GM23248 (cell line): Measurements from ENCODE around the gene METRNL. TPM values are rescaled to one million over a fixed set of nuclear protein-coding genes. Genes with fewer than 3 reads are reported as not detected.
A peak's percentile ranks its signal among the peaks of the same experiment; 100 is the strongest.
"Not testable (repeated sequence)": the region's sequence is repeated elsewhere in the genome, so short reads cannot be mapped to it uniquely, and the experiment has no call there.

Source experiments
- DNase-seq: peaks from one replicate; pipeline ENCODE4 v3.0.0-alpha.2; 2015
- H2AFZ ChIP-seq: fragments of 200-600 bp; sonication (generic); 2 replicates; pipeline ENCODE4 v1.6.1; 2016; ENCODE audit warnings: antibody characterized with exemption
- H3F3A ChIP-seq: fragments of 200-600 bp; sonication (generic); 2 replicates; pipeline ENCODE4 v1.6.1; 2016; ENCODE audit warnings: mild to moderate bottlenecking, antibody characterized with exemption, mixed run types; ENCODE audit not compliant: insufficient read depth
- H3K27ac ChIP-seq: fragments of 200-600 bp; sonication (generic); 2 replicates; pipeline ENCODE4 v1.5.1; 2016; ENCODE audit warnings: mild to moderate bottlenecking
- H3K27me3 ChIP-seq: fragments of 200-600 bp; sonication (generic); replicated peaks from 2 replicates; pipeline ENCODE4 v1.6.1; 2016; ENCODE audit warnings: mild to moderate bottlenecking; ENCODE audit not compliant: insufficient read depth
- H3K36me3 ChIP-seq: fragments of 200-600 bp; sonication (generic); 2 replicates; pipeline ENCODE4 v1.6.1; 2016; ENCODE audit warnings: low read depth, mild to moderate bottlenecking
- H3K4me1 ChIP-seq: fragments of 200-600 bp; sonication (generic); 2 replicates; pipeline ENCODE4 v1.6.1; 2016; ENCODE audit warnings: mild to moderate bottlenecking; ENCODE audit not compliant: insufficient read depth
- H3K4me2 ChIP-seq: fragments of 200-600 bp; sonication (generic); one replicate; pipeline ENCODE4 v1.6.1; 2016; ENCODE audit warnings: mild to moderate bottlenecking; ENCODE audit not compliant: unreplicated experiment
- H3K4me3 ChIP-seq: fragments of 200-600 bp; sonication (generic); 2 replicates; pipeline ENCODE4 v1.5.1; 2016; ENCODE audit warnings: mild to moderate bottlenecking
- H3K79me2 ChIP-seq: fragments of 200-600 bp; sonication (generic); 2 replicates; pipeline ENCODE4 v1.6.1; 2016; ENCODE audit warnings: mild to moderate bottlenecking; ENCODE audit not compliant: insufficient read depth
- H3K9ac ChIP-seq: fragments of 200-600 bp; sonication (generic); 2 replicates; pipeline ENCODE4 v1.6.1; 2016; ENCODE audit warnings: mild to moderate bottlenecking
- H3K9me2 ChIP-seq: fragments of 200-600 bp; sonication (generic); 2 replicates; pipeline ENCODE4 v1.6.1; 2016; ENCODE audit warnings: mixed run types, mild to moderate bottlenecking, moderate library complexity; ENCODE audit not compliant: insufficient read depth
- H3K9me3 ChIP-seq: fragments of 200-600 bp; sonication (generic); one replicate; pipeline ENCODE4 v1.6.1; 2017; ENCODE audit warnings: low read depth
- H4K20me1 ChIP-seq: fragments of 200-600 bp; sonication (generic); 2 replicates; pipeline ENCODE4 v1.6.0; 2016; ENCODE audit not compliant: insufficient read depth
- EZH2 ChIP-seq: fragments of 200-600 bp; sonication (generic); IDR thresholded peaks from 2 replicates; pipeline ENCODE4 v1.6.1; 2018; ENCODE audit warnings: antibody characterized with exemption, mild to moderate bottlenecking; ENCODE audit not compliant: insufficient read depth, poor library complexity, severe bottlenecking
- EZH2phosphoT487 ChIP-seq: fragments of 200-600 bp; sonication (generic); IDR thresholded peaks from 2 replicates; pipeline ENCODE4 v1.6.1; 2018; ENCODE audit warnings: antibody characterized with exemption, moderate library complexity, mild to moderate bottlenecking, low read depth; ENCODE audit not compliant: insufficient read depth
- WGBS, 2 experiments: methylation state at CpG; one replicate each; pipeline ENCODE4 v1.1.6; 2015 to 2017; ENCODE audit warnings: low lambda C conversion rate in 2 of 2, low coverage in 1 of 2; ENCODE audit errors: missing lambda C conversion rate in 2 of 2; 5-methylcytosine and 5-hydroxymethylcytosine counted together
- in situ Hi-C: fragments of 300-500 bp; cut with MboI; formaldehyde crosslinking; loops from 2 replicates; pipeline ENCODE4 v1.15.0; 2020
- polyA plus RNA-seq: library from polyadenylated mRNA; unstranded; fragments of >200 nt; fragmentation: Nextera tagmentation; extraction: Ambion mirVana; gene quantifications from 2 replicates; pipeline ENCODE4 v1.2.1, GENCODE V29; 2016
- total RNA-seq: library from RNA; depleted of rRNA; stranded (reverse); fragments of >200 nt; shearing (Covaris generic); gene quantifications from 2 replicates; pipeline ENCODE4 v1.2.3, GENCODE V29; 2014

Gene METRNL
- total and polyA plus RNA-seq, 2 experiments from 2014 or later: 28.4 to 305 TPM

GRCh38 chr17:83133302-83134121, 54.1 kb downstream of the METRNL start:
- no peaks in the 10 kb centered on the region for H3K9me2 ChIP-seq

GRCh38 chr17:83134456-83134855, 55.0 kb downstream of the METRNL start:
- WGBS, 2 experiments: 91% methylated on average over 38 of the region's 38 CpGs; no CpG with 5 or more reads in 1 of the 2 experiments
- H3K4me3 ChIP-seq, in situ Hi-C loops: not testable (repeated sequence)

More at GRCh38 chr17:83133302-83134121, 54.1 kb downstream of the METRNL start:
- Histone ChIP-seq H3K9me3 (no peaks in the 10 kb centered on the region), H2AFZ (no peak overlapping the region), H3F3A (no peaks in the 10 kb centered on the region), H3K4me3 (no peak overlapping the region), H3K79me2 (no peaks in the 10 kb centered on the region), H3K36me3 (no peaks in the 10 kb centered on the region), H3K4me2 (no peak overlapping the region), H3K27ac (no peak overlapping the region), H3K4me1 (no peaks in the 10 kb centered on the region), H3K27me3 (no peaks in the 10 kb centered on the region), H3K9ac (no peak overlapping the region), H4K20me1 (no peaks in the 10 kb centered on the region)
- 73 to 74% methylated on average over 16 of the region's 16 CpGs for WGBS, 2 experiments
- in situ Hi-C loops: no loop called here
- TF ChIP-seq EZH2phosphoT487 (no peak), EZH2 (no peak)
- DNase-seq: peak; percentile 49

GRCh38 chr17:83135692-83136091, 56.3 kb downstream of the METRNL start:
- Histone ChIP-seq H3K4me1 (no peaks in the 10 kb centered on the region), H3K9me3 (no peaks in the 10 kb centered on the region), H3K27ac (no peak overlapping the region), H3K9ac (no peak overlapping the region), H3K27me3 (no peaks in the 10 kb centered on the region), H3K9me2 (no peaks in the 10 kb centered on the region), H3K4me3 (no peak overlapping the region), H2AFZ (no peak overlapping the region), H4K20me1 (no peaks in the 10 kb centered on the region), H3K36me3 (no peaks in the 10 kb centered on the region), H3K79me2 (no peaks in the 10 kb centered on the region), H3K4me2 (no peak overlapping the region), H3F3A (no peaks in the 10 kb centered on the region)
- in situ Hi-C loops: no loop called here
- 89 to 97% methylated on average over 10 to 13 of the region's 14 CpGs for WGBS, 2 experiments
- DNase-seq: no peak
- TF ChIP-seq EZH2: no peak
- no peak for TF ChIP-seq EZH2phosphoT487

More at GRCh38 chr17:83134456-83134855, 55.0 kb downstream of the METRNL start:
- not testable (repeated sequence) for H3F3A ChIP-seq, H3K27ac ChIP-seq, DNase-seq, H4K20me1 ChIP-seq, H3K79me2 ChIP-seq, H3K4me1 ChIP-seq, H3K9me2 ChIP-seq, H2AFZ ChIP-seq, H3K9ac ChIP-seq, H3K9me3 ChIP-seq, H3K36me3 ChIP-seq, H3K4me2 ChIP-seq, H3K27me3 ChIP-seq

DNA sequence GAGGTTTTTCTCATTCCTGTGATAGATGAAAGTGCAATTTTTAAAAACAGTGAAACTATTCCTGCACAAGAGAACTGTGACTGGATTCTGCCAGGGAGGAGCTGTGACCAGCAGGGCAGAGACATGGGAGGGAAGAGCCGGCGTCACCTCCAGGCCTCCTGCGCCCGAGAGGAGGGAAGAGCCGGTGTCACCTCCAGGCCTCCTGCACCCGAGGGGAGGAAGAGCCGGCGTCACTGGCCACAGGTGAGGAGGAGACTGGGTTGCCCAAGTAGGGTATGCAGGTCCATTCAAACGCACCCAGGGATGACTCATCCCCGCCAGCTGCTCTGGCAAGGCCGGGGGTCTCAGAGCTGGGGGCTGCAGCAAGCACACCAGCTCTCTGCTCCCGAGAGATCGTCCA, 56.7 kb downstream of the METRNL start:
- Histone ChIP-seq H3K9me3 (no peaks in the 10 kb centered on the region), H3K4me3 (no peak overlapping the region), H3F3A (no peaks in the 10 kb centered on the region), H3K27me3 (no peaks in the 10 kb centered on the region), H3K9me2 (no peaks in the 10 kb centered on the region), H3K4me2 (no peak overlapping the region), H3K4me1 (no peaks in the 10 kb centered on the region), H3K9ac (no peak overlapping the region), H3K27ac (no peak overlapping the region), H4K20me1 (no peaks in the 10 kb centered on the region), H3K36me3 (no peaks in the 10 kb centered on the region), H2AFZ (no peak overlapping the region), H3K79me2 (no peaks in the 10 kb centered on the region)
- in situ Hi-C loops: no loop called here
- DNase-seq: no peak
- WGBS, 2 experiments: 93 to 96% methylated on average over 12 to 13 of the region's 13 CpGs
- no peak for TF ChIP-seq EZH2

GRCh38 chr17:83136931-83137330, 57.5 kb downstream of the METRNL start:
- in situ Hi-C loops: no loop called here
- no peaks in the 10 kb centered on the region for H3K4me1 ChIP-seq
- H3K4me2 ChIP-seq: no peak overlapping the region
- H3K9ac ChIP-seq: no peak overlapping the region
- H3K79me2 ChIP-seq: no peaks in the 10 kb centered on the region
- H3K9me2 ChIP-seq: no peaks in the 10 kb centered on the region
- no peak overlapping the region for H3K4me3 ChIP-seq
- no peak overlapping the region for H3K27ac ChIP-seq
- H2AFZ ChIP-seq: no peak overlapping the region
- no peaks in the 10 kb centered on the region for H3K9me3 ChIP-seq
- TF ChIP-seq EZH2 (no peak), EZH2phosphoT487 (no peak)
- no peaks in the 10 kb centered on the region for H3F3A ChIP-seq
- H3K27me3 ChIP-seq: no peaks in the 10 kb centered on the region
- DNase-seq: no peak
- WGBS, 2 experiments: 92 to 96% methylated on average over 15 to 16 of the region's 16 CpGs
- H3K36me3 ChIP-seq: no peaks in the 10 kb centered on the region
- no peaks in the 10 kb centered on the region for H4K20me1 ChIP-seq
